ENCODE results near the gene C15orf61. TPM values are rescaled to one million over a fixed set of nuclear protein-coding genes. Genes with fewer than 3 reads are reported as not detected.
A peak's percentile ranks its signal among the peaks of the same experiment; 100 is the strongest.

The C15orf61 gene
- total and polyA plus RNA-seq, 4 experiments from 2014 or later = 9.5 to 13.4 (median 12.1) TPM

DNA sequence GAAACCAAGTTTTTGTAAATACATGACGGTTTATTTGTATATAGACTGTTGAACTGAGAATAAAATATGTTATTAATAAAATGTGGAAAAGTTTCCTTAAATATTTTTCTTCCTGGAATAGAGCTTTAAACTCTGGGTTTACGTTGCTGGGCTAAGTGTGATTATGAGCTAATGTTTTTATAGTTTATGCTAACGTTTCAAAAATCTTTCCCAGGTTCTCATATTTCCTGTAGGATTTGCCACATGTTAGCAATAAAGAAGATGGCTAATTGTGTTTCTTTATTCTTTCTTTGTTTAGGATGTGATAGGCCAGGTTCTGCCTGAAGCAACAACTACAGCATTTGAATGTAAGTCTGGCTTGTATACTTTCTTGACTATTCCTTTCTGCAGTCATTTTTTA, 28.8 kb downstream of the C15orf61 start:
- Mint-ChIP-seq H3K4me3 (no peak overlapping the region), H3K4me1 (peaks cover 18 to 34% (median 28%) of the 10 kb centered on the region in 4 donors), H3K27me3 (no peaks in the 10 kb centered on the region), H3K27ac (no peak overlapping the region), H3K36me3 (peaks cover 30 to 45% of the 10 kb centered on the region in 2 donors), H3K9me3 (no peaks in the 10 kb centered on the region)
- Histone ChIP-seq H3K4me3 (ENCODE audit: low read length in 2 of 2) (no peak overlapping the region), H3K27ac (ENCODE audit: low read depth, low read length) (no peak overlapping the region), H3K4me1 (ENCODE audit: insufficient read depth, low read length) (peaks cover 18% of the 10 kb centered on the region), H3K36me3 (ENCODE audit: insufficient read depth, low read length) (peaks cover 17% of the 10 kb centered on the region), H3K9me3 (ENCODE audit: control insufficient read depth in 1 of 2, low read length in 2 of 2) (no peaks in the 10 kb centered on the region), H3K27me3 (ENCODE audit: insufficient read depth, low read length) (no peaks in the 10 kb centered on the region)
- ChIA-PET CTCF (ENCODE audit: partially characterized antibody) (no interaction called here), POLR2A (ENCODE audit: partially characterized antibody) (interaction anchor here (1.3 kb wide), 1 partner anchor 29 kb away, joined by 4 read pairs; the partner anchor contains the start of gene C15orf61)
- no peak for DNase-seq
- intact Hi-C loops (cut with micrococcal nuclease) = no loop called here

- Mint-ChIP-seq H3K9me3 (no peaks in the 10 kb centered on the region), H3K27ac (no peak overlapping the region), H3K4me1 (peaks cover 14 to 29% (median 23%) of the 10 kb centered on the region in 4 donors), H3K36me3 (peaks cover 32 to 50% of the 10 kb centered on the region in 2 donors), H3K27me3 (no peaks in the 10 kb centered on the region), H3K4me3 (no peak overlapping the region)
- no peak for DNase-seq
- Histone ChIP-seq H3K27me3 (ENCODE audit: insufficient read depth, low read length) (no peaks in the 10 kb centered on the region), H3K4me3 (ENCODE audit: low read length in 2 of 2) (no peak overlapping the region), H3K36me3 (ENCODE audit: insufficient read depth, low read length) (peaks cover 23% of the 10 kb centered on the region), H3K9me3 (ENCODE audit: control insufficient read depth in 1 of 2, low read length in 2 of 2) (no peaks in the 10 kb centered on the region), H3K4me1 (ENCODE audit: insufficient read depth, low read length) (peaks cover 10% of the 10 kb centered on the region), H3K27ac (ENCODE audit: low read depth, low read length) (no peak overlapping the region)
- ChIA-PET CTCF (ENCODE audit: partially characterized antibody) (no interaction called here), POLR2A (ENCODE audit: partially characterized antibody) (no interaction called here)
- intact Hi-C loops (cut with micrococcal nuclease) = no loop called here
These were observed 29.6 kb downstream of the C15orf61 start for GRCh38 chr15:67550522-67550921.

DNA sequence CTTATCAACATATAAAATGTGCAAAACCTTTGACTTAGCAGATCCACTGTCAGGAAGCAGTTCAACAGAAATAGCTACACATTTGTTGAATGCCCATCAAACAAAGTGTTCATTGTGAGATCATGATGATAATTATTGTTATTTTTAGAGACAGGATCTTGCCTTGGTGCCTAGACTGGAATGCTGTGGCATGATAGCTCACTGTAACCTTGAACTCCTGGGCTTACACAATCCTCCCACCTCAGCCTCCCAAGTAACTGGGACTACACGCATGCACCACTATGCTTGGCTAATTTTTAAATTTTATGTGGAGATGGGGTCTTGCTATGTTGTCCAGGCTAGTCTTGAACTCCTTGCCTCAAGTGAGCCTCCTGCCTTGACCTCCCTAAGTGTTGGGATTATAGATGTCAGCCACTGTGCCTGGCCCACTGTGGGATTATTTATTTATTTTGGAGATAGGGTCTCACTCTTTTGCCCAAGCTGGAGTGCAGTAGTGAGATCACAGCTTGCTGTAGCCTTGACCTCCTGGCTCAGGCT, 30.3 kb downstream of the C15orf61 start:
- POLR2A ChIA-PET (ENCODE audit: partially characterized antibody) = interaction anchor here (1.3 kb wide), 1 partner anchor 9 kb away, joined by 4 read pairs; the partner anchor contains the start of gene MAP2K5
- peaks cover 13 to 25% (median 20%) of the 10 kb centered on the region in 4 donors for H3K4me1 Mint-ChIP-seq

GRCh38 chr15:67554580-67554979, 33.6 kb downstream of the C15orf61 start:
- peaks cover 0 to 3% (median 0%) of the 10 kb centered on the region in 8 donors for H3K9me3 Mint-ChIP-seq
- POLR2A ChIA-PET (ENCODE audit: partially characterized antibody) = interaction anchor here (1.2 to 1.5 kb wide), 2 partner anchors 12 to 17 kb away, joined by 3 to 5 read pairs; partner anchors contain the start of gene MAP2K5
- H3K9me3 ChIP-seq (ENCODE audit: control insufficient read depth in 1 of 2, low read length in 2 of 2) = no peaks in the 10 kb centered on the region
- H3K4me1 Mint-ChIP-seq = peaks cover 3 to 9% (median 6%) of the 10 kb centered on the region in 4 donors
- peaks cover 15% of the 10 kb centered on the region for H3K36me3 ChIP-seq (ENCODE audit: insufficient read depth, low read length)
- H3K27ac ChIP-seq (ENCODE audit: low read depth, low read length) = no peak overlapping the region
- intact Hi-C loops (cut with micrococcal nuclease) = no loop called here
- no peaks in the 10 kb centered on the region for H3K27me3 Mint-ChIP-seq
- DNase-seq = no peak
- peaks cover 57 to 60% of the 10 kb centered on the region in 2 donors for H3K36me3 Mint-ChIP-seq
- no peak overlapping the region for H3K4me3 Mint-ChIP-seq
- no peak overlapping the region for H3K4me3 ChIP-seq (ENCODE audit: low read length in 2 of 2)
- no peaks in the 10 kb centered on the region for H3K4me1 ChIP-seq (ENCODE audit: insufficient read depth, low read length)
- CTCF ChIA-PET (ENCODE audit: partially characterized antibody) = no interaction called here
- no peaks in the 10 kb centered on the region for H3K27me3 ChIP-seq (ENCODE audit: insufficient read depth, low read length)
- H3K27ac Mint-ChIP-seq = no peak overlapping the region

More for the DNA sequence above, 30.3 kb downstream of the C15orf61 start:
- H3K27ac Mint-ChIP-seq = no peak overlapping the region
- H3K36me3 ChIP-seq (ENCODE audit: insufficient read depth, low read length) = peaks cover 23% of the 10 kb centered on the region
- intact Hi-C loops (cut with micrococcal nuclease) = no loop called here
- H3K27ac ChIP-seq (ENCODE audit: low read depth, low read length) = no peak overlapping the region
- no peak overlapping the region for H3K4me3 Mint-ChIP-seq
- H3K4me1 ChIP-seq (ENCODE audit: insufficient read depth, low read length) = peaks cover 8% of the 10 kb centered on the region
- DNase-seq = no peak
- no peak overlapping the region for H3K4me3 ChIP-seq (ENCODE audit: low read length in 2 of 2)
- H3K36me3 Mint-ChIP-seq = peaks cover 35 to 50% of the 10 kb centered on the region in 2 donors
- H3K27me3 ChIP-seq (ENCODE audit: insufficient read depth, low read length) = no peaks in the 10 kb centered on the region
- CTCF ChIA-PET (ENCODE audit: partially characterized antibody) = no interaction called here
- no peaks in the 10 kb centered on the region for H3K27me3 Mint-ChIP-seq
- H3K9me3 Mint-ChIP-seq = no peaks in the 10 kb centered on the region
- H3K9me3 ChIP-seq (ENCODE audit: control insufficient read depth in 1 of 2, low read length in 2 of 2) = no peaks in the 10 kb centered on the region

DNA sequence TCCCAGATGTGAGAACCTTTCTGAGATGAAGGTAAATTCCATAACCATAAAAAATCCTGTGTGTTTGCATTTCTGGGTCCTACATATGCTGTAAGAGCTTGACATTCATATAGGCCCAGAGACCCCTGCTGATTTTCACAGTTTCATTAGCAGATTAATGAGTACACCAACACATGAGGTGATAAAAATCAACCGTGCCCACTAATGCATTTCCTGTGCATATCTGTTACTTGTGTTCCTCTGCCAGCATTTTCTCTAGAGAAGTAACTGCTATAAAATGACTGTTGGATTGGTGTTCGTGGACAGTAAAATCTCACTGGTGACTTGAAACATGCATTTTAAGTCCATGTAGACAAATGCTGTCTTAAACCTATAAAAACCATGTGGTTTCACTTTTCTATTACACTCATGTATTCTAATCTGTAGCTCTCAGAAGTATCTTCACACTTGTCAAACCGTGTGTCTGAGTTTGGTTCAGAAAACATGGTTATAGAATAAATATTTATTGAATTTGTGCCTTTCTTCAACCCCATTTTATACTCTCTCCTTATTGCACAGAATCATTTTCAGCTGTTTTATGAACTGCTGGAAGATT, 36.1 kb downstream of the C15orf61 start:
- Mint-ChIP-seq H3K36me3 (peaks cover 49 to 50% of the 10 kb centered on the region in 2 donors), H3K4me3 (no peak overlapping the region), H3K4me1 (peaks cover 6 to 12% (median 10%) of the 10 kb centered on the region in 4 donors), H3K27me3 (no peaks in the 10 kb centered on the region), H3K27ac (peak overlapping the region in 1 of 7 donors; percentile 53), H3K9me3 (peaks cover 0 to 3% (median 0%) of the 10 kb centered on the region in 8 donors)
- no peak for DNase-seq
- intact Hi-C loops (cut with micrococcal nuclease) = no loop called here
- no peak overlapping the region for H3K4me3 ChIP-seq (ENCODE audit: low read length in 2 of 2)
- peaks cover 6% of the 10 kb centered on the region for H3K36me3 ChIP-seq (ENCODE audit: insufficient read depth, low read length)
- CTCF ChIA-PET (ENCODE audit: partially characterized antibody) = interaction anchor here (1.4 kb wide), 1 partner anchor 21 kb away, joined by 3 read pairs; no protein-coding TSS in a partner anchor
- POLR2A ChIA-PET (ENCODE audit: partially characterized antibody) = no interaction called here
- H3K9me3 ChIP-seq (ENCODE audit: control insufficient read depth in 1 of 2, low read length in 2 of 2) = no peaks in the 10 kb centered on the region
- no peak overlapping the region for H3K27ac ChIP-seq (ENCODE audit: low read depth, low read length)
- H3K27me3 ChIP-seq (ENCODE audit: insufficient read depth, low read length) = no peaks in the 10 kb centered on the region
- no peaks in the 10 kb centered on the region for H3K4me1 ChIP-seq (ENCODE audit: insufficient read depth, low read length)

GRCh38 chr15:67558502-67558901, 37.6 kb downstream of the C15orf61 start:
- Histone ChIP-seq H3K4me1 (ENCODE audit: insufficient read depth, low read length) (no peaks in the 10 kb centered on the region), H3K9me3 (ENCODE audit: control insufficient read depth in 1 of 2, low read length in 2 of 2) (no peaks in the 10 kb centered on the region), H3K27ac (ENCODE audit: low read depth, low read length) (no peak overlapping the region), H3K27me3 (ENCODE audit: insufficient read depth, low read length) (no peaks in the 10 kb centered on the region), H3K4me3 (ENCODE audit: low read length in 2 of 2) (no peak overlapping the region), H3K36me3 (ENCODE audit: insufficient read depth, low read length) (peaks cover 6% of the 10 kb centered on the region)
- ChIA-PET POLR2A (ENCODE audit: partially characterized antibody) (interaction anchor here (0.8 kb wide), 1 partner anchor 16 kb away, joined by 3 read pairs; the partner anchor contains the start of gene MAP2K5), CTCF (ENCODE audit: partially characterized antibody) (no interaction called here)
- H3K36me3 Mint-ChIP-seq = peaks cover 51 to 52% of the 10 kb centered on the region in 2 donors
- no peak for DNase-seq
- H3K4me3 Mint-ChIP-seq = no peak overlapping the region
- H3K27ac Mint-ChIP-seq = no peak overlapping the region
- intact Hi-C loops (cut with micrococcal nuclease) = no loop called here
- H3K27me3 Mint-ChIP-seq = no peaks in the 10 kb centered on the region
- H3K9me3 Mint-ChIP-seq = peaks cover 0 to 3% (median 0%) of the 10 kb centered on the region in 8 donors
- peaks cover 6 to 18% (median 12%) of the 10 kb centered on the region in 4 donors for H3K4me1 Mint-ChIP-seq

DNA sequence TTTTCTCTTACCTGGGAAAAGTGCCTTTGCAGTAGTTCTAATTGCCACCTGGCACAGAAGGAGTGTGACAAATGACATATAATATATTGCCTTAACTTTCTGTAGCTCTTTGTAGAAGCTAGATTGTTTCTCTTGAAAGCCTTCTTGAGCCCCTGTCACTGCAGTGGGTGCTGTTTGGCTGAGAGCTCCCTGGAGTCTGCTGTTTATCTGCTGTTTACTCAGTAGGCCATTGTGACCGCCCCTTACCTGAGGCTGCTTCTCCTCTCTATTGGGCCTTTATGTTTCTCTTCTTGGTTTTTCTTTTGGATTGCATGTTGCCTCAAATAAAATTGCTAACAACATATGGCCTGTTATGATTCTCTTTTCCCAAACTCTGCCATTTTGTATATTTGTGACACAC, 38.2 kb downstream of the C15orf61 start:
- Histone ChIP-seq H3K27me3 (ENCODE audit: insufficient read depth, low read length) (no peaks in the 10 kb centered on the region), H3K27ac (ENCODE audit: low read depth, low read length) (no peak overlapping the region), H3K4me1 (ENCODE audit: insufficient read depth, low read length) (peaks cover under 1% of the 10 kb centered on the region), H3K9me3 (ENCODE audit: control insufficient read depth in 1 of 2, low read length in 2 of 2) (no peaks in the 10 kb centered on the region), H3K4me3 (ENCODE audit: low read length in 2 of 2) (no peak overlapping the region), H3K36me3 (ENCODE audit: insufficient read depth, low read length) (peaks cover 6% of the 10 kb centered on the region)
- intact Hi-C loops (cut with micrococcal nuclease) = no loop called here
- no peaks in the 10 kb centered on the region for H3K27me3 Mint-ChIP-seq
- peaks cover 0 to 3% (median 0%) of the 10 kb centered on the region in 8 donors for H3K9me3 Mint-ChIP-seq
- CTCF ChIA-PET (ENCODE audit: partially characterized antibody) = no interaction called here
- POLR2A ChIA-PET (ENCODE audit: partially characterized antibody) = interaction anchor here (0.8 kb wide), 1 partner anchor 17 kb away, joined by 3 read pairs; the partner anchor contains the start of gene MAP2K5
- peaks cover 57 to 59% of the 10 kb centered on the region in 2 donors for H3K36me3 Mint-ChIP-seq
- H3K4me3 Mint-ChIP-seq = no peak overlapping the region
- DNase-seq = no peak
- H3K27ac Mint-ChIP-seq = no peak overlapping the region
- peaks cover 13 to 23% (median 17%) of the 10 kb centered on the region in 4 donors for H3K4me1 Mint-ChIP-seq
